Panc1 (cell line): Measurements from ENCODE around the gene MSRB3. TPM values are rescaled to one million over a fixed set of nuclear protein-coding genes. Genes with fewer than 3 reads are reported as not detected.

ENCODE experiments used
- ATAC-seq: fragments of 200-7000 bp; cut with Tn5 transposase; 2 replicates; pipeline ENCODE4 v1.9.1; 2020; ENCODE audit warnings: mild to moderate bottlenecking, moderate library complexity
- BruUV-seq: library from RNA; stranded (reverse); fragments of 400-500 nt; replicated peaks from 2 replicates; lab custom pipeline; 2021; lab: Mats Ljungman, UMichigan
- CTCF ChIA-PET: fragments of 300-600 bp; sonication (Branson Sonifier 250); formaldehyde crosslinking; loops from one replicate; lab custom pipeline; 2022; ENCODE audit warnings: antibody characterized with exemption; lab: Charles Lee
- POLR2A ChIA-PET: fragments of 300-600 bp; sonication (Branson Sonifier 250); formaldehyde crosslinking; loops from one replicate; lab custom pipeline; 2022; ENCODE audit warnings: antibody characterized with exemption; lab: Charles Lee
- DNase-seq: peaks from one replicate; pipeline ENCODE4 v3.0.0-alpha.2; 2010; ENCODE audit warnings: low read depth, low spot score
- H3K27ac ChIP-seq: 2 replicates; pipeline ENCODE4 v1.5.1; 2011; ENCODE audit warnings: mild to moderate bottlenecking, low read length, inconsistent platforms
- H3K27me3 ChIP-seq: fragments of 200-500 bp; sonication (Bioruptor generic); 2 replicates; pipeline ENCODE4 v1.6.0; 2014; ENCODE audit warnings: low read length, inconsistent platforms; ENCODE audit not compliant: control insufficient read depth, insufficient read depth
- H3K36me3 ChIP-seq: fragments of 200-500 bp; sonication (Bioruptor generic); 2 replicates; pipeline ENCODE4 v1.5.1; 2014; ENCODE audit warnings: inconsistent platforms, mild to moderate bottlenecking, low read length, moderate library complexity; ENCODE audit not compliant: control insufficient read depth, insufficient read depth
- H3K4me1 ChIP-seq: 2 replicates; pipeline ENCODE4 v1.5.1; 2011; ENCODE audit warnings: inconsistent platforms, mild to moderate bottlenecking, low read length, moderate library complexity; ENCODE audit not compliant: control insufficient read depth, insufficient read depth
- H3K4me3 ChIP-seq, 2 experiments: 2 replicates each; pipeline ENCODE4 v1.5.1; 2011 to 2012; ENCODE audit warnings: low read depth in 2 of 2, low read length in 2 of 2, mild to moderate bottlenecking in 2 of 2, inconsistent platforms in 1 of 2, moderate library complexity in 1 of 2
- H3K9me3 ChIP-seq: fragments of 200-500 bp; sonication (Bioruptor generic); 2 replicates; pipeline ENCODE4 v1.5.1; 2014; ENCODE audit warnings: low read depth, mild to moderate bottlenecking, inconsistent platforms, low read length, moderate library complexity; ENCODE audit not compliant: control insufficient read depth, insufficient read depth
- CTCF ChIP-seq: fragments of 450-650 bp; IDR thresholded peaks from 2 replicates; pipeline ENCODE4 v1.5.1; 2017; ENCODE audit warnings: mild to moderate bottlenecking
- POLR2AphosphoS5 ChIP-seq: IDR thresholded peaks from 2 replicates; pipeline ENCODE4 v1.6.1; 2012; ENCODE audit warnings: mild to moderate bottlenecking, low read depth, low read length, moderate library complexity
- REST ChIP-seq, 2 experiments: IDR thresholded peaks; 2 replicates each; pipeline ENCODE4 v1.6.1; 2011 to 2012; ENCODE audit warnings: low read depth in 2 of 2, control low read depth in 1 of 2, low read length in 1 of 2, mild to moderate bottlenecking in 1 of 2, moderate library complexity in 1 of 2; ENCODE audit not compliant: insufficient read depth in 1 of 2
- SIN3A ChIP-seq: IDR thresholded peaks from 2 replicates; pipeline ENCODE4 v1.6.1; 2012; ENCODE audit warnings: low read depth, mild to moderate bottlenecking, low read length, moderate library complexity, borderline replicate concordance; ENCODE audit not compliant: insufficient read depth
- TCF7L2 ChIP-seq: IDR thresholded peaks from 2 replicates; pipeline ENCODE4 v1.6.1; 2011; ENCODE audit warnings: mild to moderate bottlenecking, low read depth, low read length, inconsistent platforms
- in situ Hi-C: cut with HindIII; loops from 2 replicates; pipeline ENCODE4 v1.10.0; 2016; ENCODE audit warnings: low sequenced_read_pairs, low pct_unique_long_range_greater_than_20kb
- intact Hi-C: fragments of 100-400 bp; cut with micrococcal nuclease; formaldehyde crosslinking; loops from one replicate; pipeline ENCODE4 v1.10.0; 2022; ENCODE audit not compliant: unreplicated experiment
- total RNA-seq: library from RNA; stranded (reverse); gene quantifications from one replicate; pipeline ENCODE4 v1.2.1, GENCODE V29; 2021; ENCODE audit not compliant: unreplicated experiment

MSRB3 gene
- total RNA-seq, 1 experiment from 2014 or later = 89.7 TPM

GRCh38 chr12:65364046-65364445, 85.6 kb downstream of the MSRB3 start:
- BruUV-seq = no TSS peak
- no peaks in the 10 kb centered on the region; the same call in 1 of the 2 replicates for H3K36me3 ChIP-seq
- in situ Hi-C loops (no loop called here), intact Hi-C loops (no loop called here)
- H3K27me3 ChIP-seq = no peaks in the 10 kb centered on the region
- ChIA-PET CTCF (no interaction called here), POLR2A (no interaction called here)
- TF ChIP-seq REST (IDR thresholded peaks at IDR 0.05; ENCODE audit: insufficient read depth in 1 of 2, low read depth in 2 of 2, low read length in 1 of 2) = no peak
- no peak for TF ChIP-seq POLR2AphosphoS5
- no peak for TF ChIP-seq TCF7L2
- TF ChIP-seq CTCF = no peak
- TF ChIP-seq SIN3A = no peak
- H3K4me3 ChIP-seq = no peak overlapping the region
- ATAC-seq (no peak), DNase-seq (no peak)
- no peaks in the 10 kb centered on the region for H3K4me1 ChIP-seq
- H3K27ac ChIP-seq = no peak overlapping the region
- no peaks in the 10 kb centered on the region for H3K9me3 ChIP-seq

- in situ Hi-C loops = no loop called here
- BruUV-seq = no TSS peak
Measured at GRCh38 chr12:65367396-65367795, 88.9 kb downstream of the MSRB3 start.

More at GRCh38 chr12:65367396-65367795, 88.9 kb downstream of the MSRB3 start:
- DNase-seq (no peak), ATAC-seq (no peak)
- Histone ChIP-seq H3K27me3 (no peaks in the 10 kb centered on the region), H3K36me3 (no peaks in the 10 kb centered on the region), H3K4me1 (no peaks in the 10 kb centered on the region), H3K9me3 (no peaks in the 10 kb centered on the region), H3K27ac (no peak overlapping the region), H3K4me3 (no peak overlapping the region)
- TF ChIP-seq REST (IDR thresholded peaks at IDR 0.05; ENCODE audit: insufficient read depth in 1 of 2, low read depth in 2 of 2, low read length in 1 of 2) (no peak), TCF7L2 (no peak), POLR2AphosphoS5 (no peak), CTCF (no peak), SIN3A (no peak)
- ChIA-PET CTCF (no interaction called here), POLR2A (no interaction called here)
- intact Hi-C loops = no loop called here
